GM19372 (cell line): ENCODE results near the gene KRTAP12-1.

Experiments
- ATAC-seq: cut with Tn5 transposase; IDR thresholded peaks from one replicate; pipeline ENCODE4 v1.9.1; 2021; ENCODE audit warnings: mild to moderate bottlenecking, low read depth, moderate library complexity; ENCODE audit not compliant: unreplicated experiment

KRTAP12-1 gene

DNA sequence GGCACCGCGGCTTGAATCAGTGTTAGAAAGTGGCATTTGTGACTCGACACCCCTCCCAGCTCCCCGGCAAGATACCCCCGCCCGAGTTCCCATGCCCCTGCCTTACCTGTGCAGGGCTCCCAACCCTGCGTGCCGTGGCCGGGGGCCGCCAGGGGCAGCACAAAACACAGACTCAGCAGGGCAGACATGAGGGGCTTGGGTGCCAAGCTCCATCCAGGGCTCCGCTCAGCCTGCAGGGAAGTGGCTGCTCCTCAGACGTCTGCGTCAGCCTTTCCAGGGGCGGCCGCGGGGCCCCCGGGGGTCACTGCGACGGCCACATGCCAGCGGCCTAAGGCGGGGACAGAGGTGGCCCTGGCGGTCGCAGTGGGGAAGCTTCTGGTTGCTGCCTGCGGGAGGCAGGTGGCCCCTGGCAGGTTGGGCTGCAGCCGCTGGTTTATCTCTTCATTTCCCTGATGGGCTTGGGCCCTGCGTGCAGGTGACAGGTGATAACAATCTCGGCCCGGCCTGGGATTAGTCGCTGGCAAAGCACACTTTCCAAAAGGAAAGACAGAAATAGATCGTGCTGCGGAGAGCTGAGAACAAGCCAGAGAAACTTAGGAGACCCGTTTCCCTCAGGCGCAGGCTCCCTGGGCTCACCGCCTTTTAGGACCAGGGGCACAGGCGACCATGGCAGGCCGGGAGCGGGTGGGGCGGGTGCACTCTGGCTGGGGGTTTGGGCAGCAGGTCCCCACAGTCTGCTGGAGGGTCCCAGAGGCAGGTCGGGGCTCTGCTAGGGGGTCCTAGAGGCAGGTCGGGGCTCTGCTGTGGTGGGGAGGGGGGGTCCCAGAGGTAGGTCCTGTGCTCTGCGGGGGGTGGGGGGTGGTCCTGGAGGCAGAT lies 29.6 kb upstream of the KRTAP12-1 start, which contains the start of gene TSPEAR:
Gene TSPEAR (minus strand): TSS at position 246 of the 876 bp plus-strand sequence. CDS start 58 bp downstream, at position 188.
- no peak for ATAC-seq

DNA sequence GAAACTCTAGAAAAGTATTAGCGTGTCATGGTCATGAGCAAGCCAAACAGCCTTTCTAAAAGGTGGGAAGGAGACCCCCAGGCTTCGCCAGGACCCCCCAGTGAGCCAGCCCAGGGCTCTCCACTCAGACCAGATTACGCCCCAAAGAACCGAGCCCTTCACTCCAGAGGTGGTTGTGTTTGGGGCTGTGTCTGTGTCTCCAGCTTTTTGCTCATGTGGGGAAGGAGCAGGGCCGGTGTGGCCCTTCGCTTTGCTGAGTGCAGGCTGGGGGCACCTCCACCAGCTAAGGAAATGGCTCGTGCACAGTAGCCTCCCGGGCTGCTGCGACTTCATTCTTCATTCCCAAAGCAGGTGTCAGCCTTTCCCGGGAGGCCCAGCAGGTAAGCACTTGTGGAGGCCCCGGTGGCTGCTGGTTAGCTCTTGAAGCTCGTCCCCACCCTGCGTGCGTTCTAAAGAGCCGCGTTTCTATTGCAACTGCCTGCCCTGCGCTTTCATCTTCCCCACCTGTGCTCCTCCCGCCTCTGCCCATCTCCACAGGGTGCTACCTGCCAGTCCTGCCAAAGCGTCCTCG lies 28.9 kb upstream of the KRTAP12-1 start:
- ATAC-seq, result no peak

GRCh38 chr21:44710294-44710665 lies 28.3 kb upstream of the KRTAP12-1 start:
- no peak for ATAC-seq

DNA sequence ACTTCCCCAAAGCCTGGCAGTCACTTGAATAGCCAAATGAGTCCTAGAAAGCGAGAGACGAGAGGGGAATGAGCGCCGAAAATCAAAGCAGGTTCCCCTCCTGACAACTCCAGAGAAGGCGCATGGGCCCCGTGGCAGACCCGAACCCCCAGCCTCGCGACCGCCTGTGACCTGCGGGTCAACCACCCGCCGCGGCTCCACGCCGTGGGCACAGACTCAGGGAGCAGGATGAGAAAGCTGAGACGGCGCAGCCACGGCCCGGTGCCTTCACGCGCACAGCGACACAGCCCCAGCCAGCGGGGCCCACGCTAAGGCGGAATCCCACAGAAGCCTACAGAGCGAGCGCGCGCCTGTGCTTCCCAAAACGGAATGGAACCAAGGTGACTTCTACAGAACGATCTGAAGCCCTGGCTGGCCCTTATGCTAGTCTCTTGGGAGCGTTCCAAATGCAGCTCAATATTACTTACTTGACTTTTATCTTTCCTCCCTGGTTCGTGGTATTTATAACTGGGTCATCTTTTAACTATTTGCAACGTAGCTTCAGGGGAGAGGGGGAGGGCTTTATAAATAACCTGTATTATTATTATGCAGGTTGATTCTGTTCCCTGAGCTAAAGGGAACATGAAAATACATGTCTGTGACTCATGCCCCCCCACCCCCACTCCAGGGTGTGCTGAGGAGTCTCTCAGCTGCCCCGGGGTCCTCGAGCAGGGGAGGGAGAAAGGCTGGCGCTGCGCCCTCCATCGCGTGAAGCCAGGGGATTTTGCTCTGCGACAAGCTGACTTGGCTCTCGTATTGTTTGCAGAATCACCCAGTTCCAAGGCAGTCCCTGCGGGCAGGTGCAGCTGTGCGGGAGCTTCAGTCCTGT lies 27.7 kb upstream of the KRTAP12-1 start:
- no peak for ATAC-seq

DNA sequence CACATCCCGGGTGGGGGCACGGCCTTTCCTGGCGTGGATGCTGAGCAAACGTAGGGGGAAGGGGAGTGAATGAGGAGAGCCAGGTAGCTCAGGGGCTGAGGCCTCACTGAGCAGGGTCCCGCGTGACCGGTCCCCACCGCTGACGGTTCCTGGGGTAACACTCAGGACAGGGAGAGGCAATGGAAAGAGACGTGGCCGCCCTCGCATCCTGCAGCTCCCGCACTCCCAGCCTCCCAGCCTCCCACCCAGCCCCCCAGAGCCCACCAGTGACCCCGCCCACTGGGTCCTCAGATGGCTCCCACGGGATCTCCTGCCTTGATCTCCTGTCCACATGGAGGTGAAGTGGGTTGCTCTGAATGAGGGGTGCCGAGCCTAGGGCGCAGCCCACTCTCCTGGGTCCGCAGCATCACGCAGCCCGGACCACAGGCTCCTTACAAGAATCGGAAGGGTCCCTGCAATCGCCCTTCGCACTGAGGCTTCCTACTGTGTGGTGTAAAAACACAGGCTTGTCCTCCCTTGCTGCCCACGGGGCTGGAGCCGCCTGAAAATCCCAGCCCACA lies 27.0 kb upstream of the KRTAP12-1 start:
- no peak for ATAC-seq

DNA sequence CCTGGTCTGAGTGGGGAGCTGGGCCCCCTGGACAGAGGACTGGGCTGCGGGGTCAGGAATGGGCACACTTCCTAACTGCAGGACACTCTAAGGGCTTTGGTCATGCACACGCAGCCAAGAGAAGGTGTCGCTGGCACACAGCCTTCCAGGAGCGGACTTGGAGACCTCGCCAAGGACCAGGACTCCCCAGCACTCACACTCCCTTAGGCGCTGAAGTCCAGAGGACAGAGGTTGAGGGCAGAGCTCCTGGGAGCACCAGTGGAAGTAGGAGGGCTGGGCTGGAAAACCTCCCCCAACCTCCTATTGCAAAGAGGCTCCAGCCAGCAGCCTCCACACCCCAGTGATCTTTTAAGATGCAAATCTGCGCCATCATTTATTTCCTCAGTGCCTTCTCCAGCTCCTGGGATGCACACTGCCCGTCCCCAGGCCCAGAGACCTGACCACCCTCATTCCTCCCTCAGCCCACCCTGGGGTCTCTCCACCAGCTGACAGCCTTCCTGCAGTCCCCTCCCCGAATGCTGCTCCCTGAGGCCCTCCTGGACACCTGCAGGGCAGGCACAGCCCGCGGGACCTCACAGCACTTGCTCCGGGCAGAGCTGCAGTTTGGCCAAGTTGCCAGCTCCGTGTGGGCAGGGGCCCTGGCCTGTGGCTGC lies 26.4 kb upstream of the KRTAP12-1 start:
- no peak for ATAC-seq

DNA sequence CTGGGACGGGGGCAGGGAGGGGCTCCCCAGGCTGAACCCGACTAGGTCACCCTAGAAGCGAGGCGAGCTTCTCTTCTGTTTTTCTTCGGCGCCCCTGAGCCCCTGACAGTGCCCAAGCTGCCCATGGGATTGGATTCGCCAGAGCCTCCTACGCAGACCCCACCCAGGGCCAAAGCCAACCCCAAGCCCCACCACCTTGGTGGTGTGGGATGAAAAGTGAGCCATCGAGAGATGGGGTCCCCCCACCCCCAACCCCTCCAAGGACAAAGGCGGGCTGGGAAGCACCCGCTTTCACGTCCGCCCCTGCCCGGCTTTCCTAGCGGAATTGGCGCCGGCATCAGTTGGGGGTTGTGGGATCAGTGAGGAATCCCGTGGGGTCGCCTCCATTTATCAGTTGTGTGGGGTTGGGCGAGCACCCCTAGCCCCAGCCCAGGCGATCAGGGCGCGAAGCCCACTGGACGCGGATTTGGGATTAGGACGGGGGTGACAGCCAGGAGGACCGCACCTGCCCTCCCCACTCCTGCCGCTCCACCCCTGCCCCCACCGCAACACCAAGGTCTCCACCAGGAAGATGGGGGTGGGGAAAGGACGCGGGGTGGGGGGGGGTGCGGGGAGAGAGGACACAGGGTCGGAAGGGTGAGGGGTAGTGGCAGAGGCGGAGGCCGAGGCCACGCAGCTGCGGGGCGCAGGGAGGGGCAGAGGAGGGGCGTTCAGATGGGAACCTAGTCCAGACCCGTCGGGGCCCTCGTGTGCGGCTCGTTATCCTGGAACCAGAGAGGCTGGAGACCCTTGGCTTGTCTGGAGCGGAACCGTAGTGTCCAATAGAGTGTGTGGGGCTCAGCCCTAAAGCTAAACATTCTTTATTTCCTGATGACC lies 25.0 kb upstream of the KRTAP12-1 start:
- ATAC-seq, result no peak

- ATAC-seq, result no peak
Measured at GRCh38 chr21:44706026-44706705, 24.2 kb upstream of the KRTAP12-1 start.

DNA sequence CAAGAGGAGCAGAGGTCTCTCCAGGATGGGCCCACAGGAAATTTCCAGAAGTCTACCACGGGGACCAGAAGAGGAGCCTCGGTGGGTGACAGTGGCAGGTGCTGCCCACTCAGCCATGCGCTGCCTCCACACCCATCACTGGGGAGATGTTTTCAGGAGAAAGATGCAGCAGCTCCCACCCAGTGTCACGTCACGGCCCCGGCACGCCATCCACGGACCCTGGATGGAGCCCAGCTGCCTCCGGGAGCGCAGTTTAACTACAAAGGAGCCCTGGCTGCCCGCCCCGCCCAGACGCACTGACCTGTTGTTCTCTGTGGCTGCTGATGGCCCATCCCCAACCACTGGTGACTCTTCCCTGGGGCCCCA lies 22.7 kb upstream of the KRTAP12-1 start:
- no peak for ATAC-seq

DNA sequence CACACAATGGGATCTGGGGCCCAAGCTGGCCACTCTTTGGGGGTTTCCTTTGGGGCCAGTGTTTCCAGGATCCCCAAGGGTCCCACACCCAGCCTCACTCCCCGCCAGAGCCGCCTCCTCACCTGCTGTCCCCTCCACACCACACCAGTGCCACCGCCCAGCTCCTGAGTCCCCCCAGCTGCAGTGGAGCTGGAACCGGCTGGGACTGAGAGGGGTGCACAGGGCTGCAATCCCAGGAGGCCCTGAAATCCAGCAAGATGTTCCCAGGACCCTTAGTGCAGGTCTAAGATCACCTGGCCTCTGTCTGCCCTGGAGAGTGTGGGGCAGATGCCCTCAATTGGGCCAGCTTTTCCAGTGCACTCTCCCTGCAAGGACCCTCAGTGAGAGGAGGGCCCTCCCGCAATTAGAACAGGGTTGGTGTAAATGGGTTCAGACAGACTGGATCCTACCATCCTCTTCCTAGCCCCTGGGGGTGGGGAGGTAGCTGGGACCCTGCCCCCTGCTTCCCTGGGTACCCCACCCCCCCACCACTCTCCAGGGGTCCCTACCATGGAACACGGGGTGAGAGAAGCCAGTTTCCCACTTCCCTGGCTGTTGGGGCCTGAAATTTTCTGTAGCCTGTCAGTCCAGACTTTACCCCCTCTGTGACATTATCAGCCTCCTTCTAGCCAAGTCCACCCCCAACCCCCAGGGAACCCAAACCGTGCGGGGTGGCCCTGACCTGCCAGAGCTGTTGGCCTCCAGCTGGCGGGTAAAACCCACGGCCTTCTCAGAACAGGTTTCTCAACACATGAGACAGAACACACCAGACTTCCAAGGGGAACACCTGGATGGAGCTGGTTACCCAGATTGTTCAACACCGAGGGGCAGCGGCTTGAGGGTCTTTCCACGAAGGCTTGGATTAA lies 22.0 kb upstream of the KRTAP12-1 start:
- no peak for ATAC-seq

DNA sequence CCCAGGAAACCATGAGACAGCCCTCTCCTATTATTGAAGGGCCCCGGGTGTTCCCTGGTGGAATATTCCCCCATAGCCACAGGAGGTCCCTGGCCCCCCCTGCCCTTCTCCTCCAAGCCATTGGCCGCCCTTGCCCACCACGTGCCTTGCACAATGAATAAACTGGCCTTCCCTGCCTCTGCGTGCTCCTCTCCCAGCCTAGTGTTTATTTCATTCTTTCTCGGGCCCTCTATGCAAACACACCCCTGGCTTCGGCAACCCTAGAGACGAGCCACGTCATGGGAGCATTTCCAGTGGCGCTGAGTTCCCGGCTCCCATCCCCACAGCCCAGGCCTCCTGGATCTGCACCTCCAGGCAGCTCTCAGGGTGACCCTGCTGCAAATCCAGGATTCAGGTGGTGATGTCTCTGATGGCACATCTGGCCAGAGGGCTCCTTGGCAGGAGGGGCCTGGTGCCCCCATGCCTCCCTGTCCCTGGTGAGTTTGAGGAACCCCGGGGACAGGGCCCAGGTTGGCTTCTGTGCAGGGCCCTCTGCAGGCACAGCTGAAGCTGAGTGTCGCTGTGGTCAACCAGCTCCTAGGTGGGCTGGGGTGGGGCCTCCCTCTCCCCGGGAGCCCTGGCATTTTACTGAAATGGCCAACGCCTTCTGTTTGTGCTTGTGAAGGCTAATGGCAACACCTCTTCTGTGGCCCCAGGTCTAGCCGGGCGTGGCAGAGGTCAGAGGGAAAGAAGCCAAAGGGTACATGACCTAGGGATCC lies 21.2 kb upstream of the KRTAP12-1 start:
- ATAC-seq, result no peak

DNA sequence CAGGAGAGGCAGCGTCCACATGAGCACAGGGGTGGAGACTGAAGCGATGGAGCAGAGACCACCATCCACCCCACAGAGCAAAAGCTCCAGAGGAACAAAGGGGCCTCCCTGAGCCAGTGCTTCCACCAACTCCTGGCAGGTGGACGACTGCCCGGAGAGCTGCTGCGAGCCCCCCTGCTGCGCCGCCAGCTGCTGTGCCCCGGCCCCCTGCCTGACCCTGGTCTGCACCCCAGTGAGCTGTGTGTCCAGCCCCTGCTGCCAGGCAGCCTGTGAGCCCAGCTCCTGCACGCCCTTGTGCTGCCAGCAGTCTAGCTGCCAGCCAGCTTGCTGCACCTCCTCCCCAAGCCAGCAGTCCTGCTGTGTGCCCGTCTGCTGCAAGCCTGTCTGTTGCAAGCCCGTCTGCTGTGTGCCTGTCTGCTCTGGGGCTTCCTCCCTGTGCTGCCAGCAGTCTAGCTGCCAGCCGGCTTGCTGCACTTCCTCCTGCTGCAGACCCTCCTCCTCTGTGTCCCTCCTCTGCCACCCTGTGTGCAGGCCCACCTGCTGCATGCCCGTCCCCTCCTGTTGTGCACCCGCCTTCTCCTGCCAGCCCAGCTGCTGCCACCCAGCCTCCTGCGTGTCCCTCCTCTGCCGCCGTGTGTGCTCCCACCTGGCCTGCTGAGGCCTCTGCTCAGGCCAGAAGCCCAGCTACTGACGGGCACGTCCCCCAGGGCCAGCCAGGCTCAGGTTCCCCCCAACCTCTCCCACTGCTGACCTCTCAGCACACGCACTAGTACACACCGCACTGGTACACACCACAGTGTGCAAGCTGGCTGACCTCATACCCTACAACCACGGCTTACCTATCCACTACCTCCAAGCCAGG lies 20.4 kb upstream of the KRTAP12-1 start:
- no peak for ATAC-seq

GRCh38 chr21:44701541-44701940 lies 19.6 kb upstream of the KRTAP12-1 start:
- no peak for ATAC-seq

DNA sequence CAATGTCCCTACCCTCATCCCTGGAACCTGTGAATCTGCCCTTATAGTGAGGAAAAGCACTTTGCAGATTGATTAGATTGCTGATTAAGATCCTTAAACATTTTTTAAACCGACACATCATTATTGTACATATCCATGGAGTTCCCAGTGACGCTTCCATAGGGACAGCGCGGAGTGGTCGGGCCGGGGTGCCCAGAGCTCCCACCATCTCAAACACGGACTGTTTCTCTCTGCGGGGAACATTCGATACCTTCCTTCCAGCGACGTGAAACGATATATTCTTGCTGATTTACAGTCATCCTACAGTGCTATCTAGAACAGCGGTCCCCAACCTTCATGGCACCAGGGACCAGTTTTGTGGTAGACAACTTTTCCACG lies 19.0 kb upstream of the KRTAP12-1 start:
- no peak for ATAC-seq

DNA sequence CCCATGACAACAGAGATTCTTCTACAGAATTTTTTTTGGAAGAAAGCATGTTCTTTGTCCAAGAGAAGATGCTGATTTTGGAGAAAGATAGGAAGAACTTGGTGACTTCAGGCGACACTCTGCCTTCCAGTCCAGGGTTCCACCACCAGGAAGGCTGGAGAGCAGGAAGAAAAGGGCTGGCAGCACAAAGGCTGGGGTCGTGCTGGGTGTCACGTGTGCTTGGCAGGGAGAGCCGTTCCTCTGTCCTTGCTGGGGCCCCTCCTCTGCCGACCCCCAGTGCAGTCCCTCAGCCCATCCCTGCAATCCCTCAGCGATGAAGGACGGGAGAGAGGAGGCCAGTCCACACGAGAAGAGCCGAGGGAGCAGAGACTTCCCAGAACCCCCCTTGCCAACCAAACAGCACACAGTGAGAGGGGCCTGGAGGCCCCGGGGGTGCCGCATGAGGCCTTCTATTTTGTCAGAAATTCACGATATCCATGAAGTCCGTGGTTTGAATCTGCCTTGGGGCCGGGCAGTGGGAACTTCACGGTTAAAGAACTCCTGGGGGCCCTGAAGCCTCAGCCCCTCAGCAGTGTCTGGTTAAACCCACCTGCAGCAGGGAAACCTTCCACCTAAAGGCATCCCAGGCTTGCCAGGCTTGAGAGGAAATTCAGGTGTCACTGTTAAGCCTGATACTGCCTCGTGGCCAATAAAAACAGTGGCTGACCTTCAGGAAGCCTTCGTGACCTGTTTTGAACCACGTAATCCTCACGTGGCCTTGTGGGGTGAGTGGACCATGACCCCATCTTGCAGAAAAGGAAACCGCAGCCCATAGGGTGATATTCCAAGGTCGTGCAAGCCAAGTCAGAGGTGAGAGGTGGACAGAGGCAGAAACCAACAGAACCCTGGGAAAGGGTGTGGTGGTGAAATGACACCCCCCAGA lies 18.4 kb upstream of the KRTAP12-1 start:
- ATAC-seq, result no peak
